Activated CD8-positive, alpha-beta memory T cell treated with anti-CD3 and anti-CD28 coated beads, Interleukin-2, amount 10 ng/mL, durations not matched to agents 7 days and 5 days (primary cell): Measurements from ENCODE around the gene TM4SF1. TPM values are rescaled to one million over a fixed set of nuclear protein-coding genes. Genes with fewer than 3 reads are reported as not detected.
"Not testable (repeated sequence)": the region's sequence is repeated elsewhere in the genome, so short reads cannot be mapped to it uniquely, and the experiment has no call there.

Source experiments
- ATAC-seq: fragments of 150-1000 bp; cut with Tn5 transposase; one replicate; pipeline ENCODE4 v1.10.0; 2021; ENCODE audit warnings: moderate library complexity
- CTCF ChIA-PET: fragments of 350-600 bp; sonication (Branson Sonifier 250); formaldehyde crosslinking; loops from one replicate; lab custom pipeline; 2021; ENCODE audit warnings: antibody characterized with exemption; lab: Charles Lee
- DNase-seq: peaks from one replicate; pipeline ENCODE4 v3.0.0-alpha.2; 2020
- H3K27ac Mint-ChIP-seq: one replicate; pipeline ENCODE4 v1.8.0; 2021; ENCODE audit warnings: mild to moderate bottlenecking, mixed read lengths
- H3K27me3 Mint-ChIP-seq: one replicate; pipeline ENCODE4 v1.8.0; 2021; ENCODE audit warnings: mixed read lengths
- H3K36me3 Mint-ChIP-seq: one replicate; pipeline ENCODE4 v1.8.0; 2021; ENCODE audit warnings: mild to moderate bottlenecking, mixed read lengths
- H3K4me1 Mint-ChIP-seq: one replicate; pipeline ENCODE4 v1.8.0; 2021; ENCODE audit warnings: mixed read lengths
- H3K4me3 Mint-ChIP-seq: one replicate; pipeline ENCODE4 v1.8.0; 2021; ENCODE audit warnings: mild to moderate bottlenecking, moderate library complexity, mixed read lengths
- H3K9me3 Mint-ChIP-seq: one replicate; pipeline ENCODE4 v1.8.0; 2022; ENCODE audit warnings: low read depth, mixed read lengths
- total RNA-seq, 2 experiments: library from RNA; stranded (reverse); gene quantifications; one replicate each; pipeline ENCODE4 v1.2.3, GENCODE V29; 2021

TM4SF1 gene
- total RNA-seq, 2 experiments from 2014 or later = not detected

DNA sequence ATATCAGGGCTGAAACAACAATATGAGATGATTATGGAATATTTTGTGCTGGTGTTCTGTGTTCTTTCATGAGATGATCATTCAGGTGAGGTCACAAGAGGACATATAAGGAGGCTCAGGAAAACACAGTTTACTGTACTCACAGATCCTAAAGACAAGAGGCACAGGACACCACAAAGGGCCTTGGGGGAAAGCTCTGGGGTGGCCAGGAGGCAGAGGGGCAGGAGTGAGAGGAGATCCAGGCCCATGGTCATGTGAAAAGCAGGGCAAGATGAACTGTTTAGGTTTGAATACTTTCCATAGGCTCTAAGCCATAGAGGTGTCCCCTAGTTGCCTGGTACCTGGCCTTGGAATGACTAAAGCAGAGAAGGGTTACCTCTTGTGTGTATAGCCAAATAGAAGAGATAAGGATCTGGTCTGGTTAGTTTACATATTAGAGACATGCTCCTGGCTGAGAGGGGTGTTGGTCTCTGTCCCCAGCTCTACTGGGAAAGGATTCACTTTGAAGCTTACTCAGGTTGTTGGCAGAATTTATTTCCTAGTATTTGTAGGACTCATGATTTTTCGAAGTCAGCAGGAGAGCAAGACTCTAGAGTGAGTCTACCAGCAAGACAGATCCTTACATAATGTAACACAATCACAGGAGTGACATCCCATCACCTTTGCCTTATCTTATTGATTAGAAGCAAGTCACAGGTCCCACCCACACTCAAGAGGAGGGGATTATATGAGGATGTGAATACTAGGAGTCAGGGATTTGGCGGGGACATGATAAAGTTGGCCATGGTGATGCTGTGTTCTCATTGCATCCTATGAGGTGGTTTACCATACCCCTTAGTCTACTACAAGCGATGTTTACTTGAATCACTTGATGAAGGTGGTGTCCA is 11.3 kb upstream of the TM4SF1 start:
- Mint-ChIP-seq H3K36me3 (no peaks in the 10 kb centered on the region), H3K4me3 (no peak overlapping the region), H3K4me1 (no peaks in the 10 kb centered on the region), H3K27ac (no peak overlapping the region), H3K27me3 (peaks cover 8% of the 10 kb centered on the region), H3K9me3 (no peaks in the 10 kb centered on the region)
- no peak for ATAC-seq
- CTCF ChIA-PET = no interaction called here
- no peak for DNase-seq

DNA sequence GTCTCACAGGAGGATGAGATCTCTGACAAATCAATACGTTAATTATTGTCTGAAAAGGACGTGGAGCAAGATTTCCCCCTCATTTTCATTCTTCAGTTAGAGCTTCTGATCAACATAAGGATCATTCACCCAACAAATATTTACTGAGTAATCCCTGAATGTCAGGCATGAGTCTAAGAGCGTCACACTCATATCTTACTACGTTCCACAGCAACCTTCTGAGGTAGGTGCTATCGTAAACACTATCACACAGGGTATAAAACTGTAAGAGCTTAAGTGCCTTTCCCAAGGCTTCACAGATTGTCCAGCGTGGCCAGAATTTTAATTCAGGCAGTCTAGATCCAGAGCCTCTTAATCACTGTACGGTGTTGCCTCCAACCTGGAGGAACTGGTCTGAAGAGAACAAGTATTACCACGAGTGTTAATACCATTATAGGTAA is 10.6 kb upstream of the TM4SF1 start:
- CTCF ChIA-PET = no interaction called here
- Mint-ChIP-seq H3K4me3 (no peak overlapping the region), H3K27ac (no peak overlapping the region), H3K36me3 (no peaks in the 10 kb centered on the region), H3K9me3 (no peaks in the 10 kb centered on the region), H3K27me3 (peaks cover 8% of the 10 kb centered on the region), H3K4me1 (no peaks in the 10 kb centered on the region)
- ATAC-seq (no peak), DNase-seq (no peak)

- Mint-ChIP-seq H3K4me3 (no peak overlapping the region), H3K9me3 (no peaks in the 10 kb centered on the region), H3K27me3 (peaks cover 5% of the 10 kb centered on the region), H3K36me3 (no peaks in the 10 kb centered on the region), H3K27ac (no peak overlapping the region), H3K4me1 (no peaks in the 10 kb centered on the region)
- CTCF ChIA-PET = no interaction called here
- no peak for DNase-seq
- ATAC-seq = no peak
These were observed 8.8 kb upstream of the TM4SF1 start for GRCh38 chr3:149386299-149386606.

GRCh38 chr3:149385617-149386298 is 8.3 kb upstream of the TM4SF1 start:
- H3K9me3 Mint-ChIP-seq = no peaks in the 10 kb centered on the region
- ATAC-seq = no peak
- H3K4me3 Mint-ChIP-seq = no peak overlapping the region
- no peaks in the 10 kb centered on the region for H3K4me1 Mint-ChIP-seq
- H3K36me3 Mint-ChIP-seq = no peaks in the 10 kb centered on the region
- peaks cover 3% of the 10 kb centered on the region for H3K27me3 Mint-ChIP-seq
- DNase-seq = no peak
- no peak overlapping the region for H3K27ac Mint-ChIP-seq
- CTCF ChIA-PET = no interaction called here

DNA sequence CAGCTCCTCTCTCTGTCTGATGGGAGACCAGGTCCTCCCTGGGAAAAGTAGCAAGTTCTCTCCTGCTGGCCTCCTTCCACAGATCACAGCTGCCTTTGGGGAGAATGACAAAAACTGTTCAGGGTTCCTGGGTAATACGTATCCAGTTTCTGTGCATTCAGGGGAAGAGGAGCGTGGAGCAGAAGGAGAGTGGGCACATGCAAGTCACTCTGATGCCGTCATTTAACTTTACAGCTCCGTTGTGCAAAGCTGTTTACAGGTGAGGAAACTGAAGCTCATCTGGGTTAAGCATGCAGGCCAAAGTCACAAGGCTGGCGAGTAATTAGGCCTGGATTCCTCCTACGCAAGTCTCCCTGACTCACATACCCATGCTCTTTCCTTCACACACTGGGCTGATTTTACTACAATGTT is 7.5 kb upstream of the TM4SF1 start:
- ATAC-seq (no peak), DNase-seq (no peak)
- Mint-ChIP-seq H3K27me3 (peaks cover 3% of the 10 kb centered on the region), H3K4me1 (no peaks in the 10 kb centered on the region), H3K36me3 (no peaks in the 10 kb centered on the region), H3K9me3 (no peaks in the 10 kb centered on the region), H3K27ac (no peak overlapping the region), H3K4me3 (no peak overlapping the region)
- CTCF ChIA-PET = no interaction called here

GRCh38 chr3:149384167-149384566 is 6.7 kb upstream of the TM4SF1 start:
- ATAC-seq = no peak
- H3K9me3 Mint-ChIP-seq = no peaks in the 10 kb centered on the region
- DNase-seq = no peak
- peaks cover 3% of the 10 kb centered on the region for H3K27me3 Mint-ChIP-seq
- H3K27ac Mint-ChIP-seq = no peak overlapping the region
- H3K4me1 Mint-ChIP-seq = no peaks in the 10 kb centered on the region
- H3K4me3 Mint-ChIP-seq = no peak overlapping the region
- no peaks in the 10 kb centered on the region for H3K36me3 Mint-ChIP-seq
- CTCF ChIA-PET = no interaction called here

DNA sequence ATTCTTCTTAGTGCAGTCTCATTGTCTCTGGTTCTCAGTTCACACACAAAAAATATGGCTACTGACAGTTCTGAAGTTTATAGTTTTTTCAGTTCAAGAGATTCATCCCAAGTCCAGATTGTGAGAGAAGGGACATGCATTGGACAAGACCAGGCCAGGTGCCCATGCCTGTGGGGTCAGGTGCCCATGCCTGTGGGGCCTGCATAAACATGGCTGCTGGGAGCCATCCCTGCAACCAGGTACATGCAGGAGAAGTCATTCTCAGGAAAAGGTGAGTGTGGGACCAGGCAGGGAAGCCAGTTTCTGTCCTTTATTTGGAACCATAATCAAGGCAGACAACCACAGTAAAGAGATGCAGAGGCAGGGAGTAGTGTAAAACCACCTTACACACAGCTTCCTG is 6.3 kb upstream of the TM4SF1 start:
- Mint-ChIP-seq H3K4me1 (no peaks in the 10 kb centered on the region), H3K27ac (no peak overlapping the region), H3K27me3 (peaks cover 3% of the 10 kb centered on the region), H3K4me3 (no peak overlapping the region), H3K9me3 (no peaks in the 10 kb centered on the region), H3K36me3 (no peaks in the 10 kb centered on the region)
- CTCF ChIA-PET = no interaction called here
- DNase-seq = no peak
- ATAC-seq = no peak

DNA sequence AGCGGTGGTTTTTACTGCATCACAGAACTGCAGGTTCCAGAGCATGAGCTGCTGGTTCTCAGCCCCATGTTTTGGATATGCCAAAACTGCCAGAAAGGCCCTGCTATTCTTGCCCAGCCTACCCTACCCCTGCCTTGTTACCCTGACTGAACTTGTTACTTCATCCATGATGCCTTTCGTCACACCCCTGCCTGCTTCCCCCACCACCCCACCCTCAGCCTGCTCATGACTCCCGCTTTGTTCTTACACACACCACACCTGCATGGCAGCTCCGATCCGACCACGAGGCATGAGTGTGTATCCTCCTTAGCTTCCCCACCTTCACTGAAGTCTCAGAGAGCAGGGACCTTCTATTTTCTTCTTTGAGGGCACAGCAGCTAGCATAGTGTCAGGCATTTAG is 5.1 kb upstream of the TM4SF1 start:
- Mint-ChIP-seq H3K36me3 (no peaks in the 10 kb centered on the region), H3K4me1 (no peaks in the 10 kb centered on the region), H3K9me3 (no peaks in the 10 kb centered on the region), H3K4me3 (no peak overlapping the region), H3K27me3 (peaks cover 2% of the 10 kb centered on the region), H3K27ac (no peak overlapping the region)
- DNase-seq = no peak
- CTCF ChIA-PET = no interaction called here
- no peak for ATAC-seq

DNA sequence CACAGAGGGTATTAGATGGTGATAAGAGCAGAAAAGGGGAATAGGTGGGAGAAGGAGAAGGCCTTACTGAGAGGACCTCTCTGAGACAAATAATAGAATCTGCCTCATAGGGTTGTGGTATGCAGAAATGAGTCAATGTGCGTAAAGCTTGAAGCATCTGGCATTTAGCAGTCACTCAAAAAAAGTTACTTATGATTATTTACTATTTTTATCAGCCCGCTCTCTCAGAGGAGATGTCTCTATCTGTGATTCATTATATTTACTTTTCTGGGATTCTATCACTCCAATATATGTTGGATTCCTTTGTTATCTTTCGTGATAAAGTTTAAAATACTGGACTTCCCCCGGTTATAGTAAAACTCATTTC is 4.6 kb upstream of the TM4SF1 start:
- Mint-ChIP-seq H3K27me3 (peaks cover 4% of the 10 kb centered on the region), H3K4me3 (no peak overlapping the region), H3K4me1 (no peaks in the 10 kb centered on the region), H3K27ac (no peak overlapping the region), H3K9me3 (no peaks in the 10 kb centered on the region), H3K36me3 (no peaks in the 10 kb centered on the region)
- DNase-seq (no peak), ATAC-seq (no peak)
- CTCF ChIA-PET = no interaction called here

GRCh38 chr3:149381173-149382100 is 4.0 kb upstream of the TM4SF1 start:
- DNase-seq (no peak), ATAC-seq (no peak)
- Mint-ChIP-seq H3K4me3 (no peak overlapping the region), H3K36me3 (no peaks in the 10 kb centered on the region), H3K9me3 (no peaks in the 10 kb centered on the region), H3K4me1 (no peaks in the 10 kb centered on the region), H3K27ac (no peak overlapping the region), H3K27me3 (peaks cover 8% of the 10 kb centered on the region)
- CTCF ChIA-PET = no interaction called here

DNA sequence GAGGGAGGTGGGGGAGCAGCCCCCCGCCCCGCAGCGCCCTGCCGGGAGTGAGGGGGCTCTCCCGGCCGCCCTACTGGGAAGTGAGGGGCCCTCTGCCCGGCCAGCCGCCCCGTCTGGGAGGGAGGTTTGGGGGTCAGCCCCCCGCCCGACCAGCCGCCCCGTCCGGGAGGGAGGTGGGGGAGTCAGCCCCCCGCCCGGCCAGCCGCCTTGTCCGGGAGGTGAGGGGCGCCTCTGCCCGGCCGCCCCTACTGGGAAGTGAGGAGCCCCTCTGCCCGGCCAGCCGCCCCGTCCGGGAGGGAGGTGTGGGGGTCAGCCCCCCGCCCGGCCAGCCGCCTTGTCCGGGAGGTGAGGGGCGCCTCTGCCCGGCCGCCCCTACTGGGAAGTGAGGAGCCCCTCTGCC is 2.8 kb upstream of the TM4SF1 start:
- ATAC-seq, CTCF ChIA-PET, H3K36me3 Mint-ChIP-seq, H3K9me3 Mint-ChIP-seq, DNase-seq, H3K27ac Mint-ChIP-seq, H3K27me3 Mint-ChIP-seq, H3K4me1 Mint-ChIP-seq, H3K4me3 Mint-ChIP-seq: not testable (repeated sequence)

DNA sequence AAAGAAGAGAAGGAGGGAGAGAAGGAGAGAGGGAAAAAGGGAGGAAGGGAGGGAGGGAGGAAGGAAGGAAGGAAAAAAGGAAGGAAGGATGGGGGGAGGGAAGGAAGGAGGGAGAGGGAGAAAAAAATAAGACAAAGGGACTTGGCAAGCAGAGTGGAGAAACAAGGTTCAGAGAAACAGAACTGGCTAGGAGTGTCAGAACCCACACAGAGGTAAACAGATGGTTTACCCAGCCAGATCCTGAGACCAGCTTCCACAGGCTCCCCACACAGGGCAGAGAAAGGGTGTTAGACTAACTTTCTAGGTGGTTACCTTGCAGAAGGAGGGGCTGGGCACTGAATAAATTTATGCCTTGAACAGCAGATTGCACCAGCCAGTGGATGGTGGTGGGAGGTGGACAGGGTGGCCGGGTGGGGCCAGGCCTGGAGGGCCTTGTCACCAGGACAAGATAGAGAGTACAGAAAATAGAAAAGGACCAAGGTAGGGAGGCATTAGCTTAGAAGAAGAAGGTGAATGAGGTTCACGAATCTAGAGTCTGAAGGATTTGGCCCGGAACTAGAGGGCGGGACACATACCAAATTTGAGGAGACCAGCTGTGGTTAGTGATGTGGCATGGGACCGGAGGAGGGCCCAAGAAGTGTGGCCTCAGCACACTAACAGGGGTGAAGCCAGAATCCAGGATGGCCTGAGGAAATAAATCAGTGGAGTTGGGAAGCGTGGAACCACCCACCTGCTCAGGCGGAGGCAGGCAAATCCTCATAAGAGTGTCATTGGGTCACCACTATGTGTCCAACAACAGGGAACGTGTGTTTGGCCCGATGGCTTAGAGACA is 1.2 kb upstream of the TM4SF1 start:
- no peak overlapping the region for H3K4me3 Mint-ChIP-seq
- H3K9me3 Mint-ChIP-seq = no peaks in the 10 kb centered on the region
- ATAC-seq (no peak), DNase-seq (no peak)
- H3K27ac Mint-ChIP-seq = no peak overlapping the region
- peaks cover 11% of the 10 kb centered on the region for H3K27me3 Mint-ChIP-seq
- no peaks in the 10 kb centered on the region for H3K4me1 Mint-ChIP-seq
- no peaks in the 10 kb centered on the region for H3K36me3 Mint-ChIP-seq
- CTCF ChIA-PET = no interaction called here
